OCI-LY1 (cell line): Measurements from ENCODE around the gene DUOX1.

Source experiments
- EZH2 ChIP-seq: fragments of 200-600 bp; sonication (generic), shearing (Covaris generic); IDR thresholded peaks from 2 replicates; pipeline ENCODE4 v1.8.0; 2017; ENCODE audit warnings: borderline replicate concordance, mixed run types, mild to moderate bottlenecking, antibody characterized with exemption, low read length, moderate library complexity, mixed read lengths
- TF ChIP-seq, protein P1 (sequence below): fragments of 200-600 bp; sonication (generic), shearing (Covaris generic); IDR thresholded peaks from 2 replicates; pipeline ENCODE4 v1.5.1; 2017; ENCODE audit warnings: mild to moderate bottlenecking, antibody characterized with exemption, low read length, moderate library complexity, mixed read lengths

DNA sequence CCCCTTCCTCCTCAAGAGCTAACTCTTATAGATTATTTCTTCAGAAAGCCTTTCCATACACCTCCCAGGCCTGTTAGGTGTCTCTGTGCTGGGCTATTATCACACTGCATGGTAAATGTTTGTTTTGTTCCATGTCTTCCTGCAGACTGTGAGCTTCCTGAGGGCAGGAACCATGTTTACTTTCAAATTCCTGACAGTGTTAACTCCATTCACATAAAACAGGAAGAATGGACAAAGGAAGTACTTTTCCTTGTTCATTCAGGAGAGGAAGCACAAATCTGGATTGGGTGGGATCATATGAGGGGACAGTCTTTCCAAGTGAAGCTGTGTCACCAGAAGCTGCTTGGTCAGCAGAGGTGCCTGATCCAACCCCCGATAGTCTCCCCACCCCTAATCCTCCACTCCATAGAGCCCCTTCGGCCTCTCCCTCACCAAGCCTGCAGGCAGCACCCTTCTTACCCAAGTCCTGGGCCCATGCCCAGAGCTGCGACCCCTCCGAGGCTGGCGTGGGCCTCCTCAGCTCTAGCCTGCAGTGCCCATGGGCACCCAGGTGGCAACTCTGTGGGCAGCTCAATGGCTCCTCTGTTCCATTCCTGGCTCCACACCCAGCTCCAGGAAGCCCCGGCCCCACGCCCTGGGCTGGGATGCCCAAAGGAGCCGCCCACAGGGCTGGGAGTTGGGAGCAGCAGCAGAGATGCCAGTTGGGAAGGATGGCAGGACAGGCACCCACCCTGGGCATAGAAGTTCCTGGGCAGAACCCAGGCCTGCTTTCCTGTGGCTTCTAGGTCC lies 51.0 kb downstream of the DUOX1 start:
- TF ChIP-seq, protein P1, sequence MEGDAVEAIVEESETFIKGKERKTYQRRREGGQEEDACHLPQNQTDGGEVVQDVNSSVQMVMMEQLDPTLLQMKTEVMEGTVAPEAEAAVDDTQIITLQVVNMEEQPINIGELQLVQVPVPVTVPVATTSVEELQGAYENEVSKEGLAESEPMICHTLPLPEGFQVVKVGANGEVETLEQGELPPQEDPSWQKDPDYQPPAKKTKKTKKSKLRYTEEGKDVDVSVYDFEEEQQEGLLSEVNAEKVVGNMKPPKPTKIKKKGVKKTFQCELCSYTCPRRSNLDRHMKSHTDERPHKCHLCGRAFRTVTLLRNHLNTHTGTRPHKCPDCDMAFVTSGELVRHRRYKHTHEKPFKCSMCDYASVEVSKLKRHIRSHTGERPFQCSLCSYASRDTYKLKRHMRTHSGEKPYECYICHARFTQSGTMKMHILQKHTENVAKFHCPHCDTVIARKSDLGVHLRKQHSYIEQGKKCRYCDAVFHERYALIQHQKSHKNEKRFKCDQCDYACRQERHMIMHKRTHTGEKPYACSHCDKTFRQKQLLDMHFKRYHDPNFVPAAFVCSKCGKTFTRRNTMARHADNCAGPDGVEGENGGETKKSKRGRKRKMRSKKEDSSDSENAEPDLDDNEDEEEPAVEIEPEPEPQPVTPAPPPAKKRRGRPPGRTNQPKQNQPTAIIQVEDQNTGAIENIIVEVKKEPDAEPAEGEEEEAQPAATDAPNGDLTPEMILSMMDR: no peak
- no peak for TF ChIP-seq EZH2
